Suppressor macrophage treated with lipopolysaccharide for 4 hours (primary cell): Measurements from ENCODE around the gene ATP6V1F.

Source experiments
- DNase-seq: peaks from one replicate; pipeline ENCODE4 v3.0.0-alpha.2; 2020

The ATP6V1F gene

DNA sequence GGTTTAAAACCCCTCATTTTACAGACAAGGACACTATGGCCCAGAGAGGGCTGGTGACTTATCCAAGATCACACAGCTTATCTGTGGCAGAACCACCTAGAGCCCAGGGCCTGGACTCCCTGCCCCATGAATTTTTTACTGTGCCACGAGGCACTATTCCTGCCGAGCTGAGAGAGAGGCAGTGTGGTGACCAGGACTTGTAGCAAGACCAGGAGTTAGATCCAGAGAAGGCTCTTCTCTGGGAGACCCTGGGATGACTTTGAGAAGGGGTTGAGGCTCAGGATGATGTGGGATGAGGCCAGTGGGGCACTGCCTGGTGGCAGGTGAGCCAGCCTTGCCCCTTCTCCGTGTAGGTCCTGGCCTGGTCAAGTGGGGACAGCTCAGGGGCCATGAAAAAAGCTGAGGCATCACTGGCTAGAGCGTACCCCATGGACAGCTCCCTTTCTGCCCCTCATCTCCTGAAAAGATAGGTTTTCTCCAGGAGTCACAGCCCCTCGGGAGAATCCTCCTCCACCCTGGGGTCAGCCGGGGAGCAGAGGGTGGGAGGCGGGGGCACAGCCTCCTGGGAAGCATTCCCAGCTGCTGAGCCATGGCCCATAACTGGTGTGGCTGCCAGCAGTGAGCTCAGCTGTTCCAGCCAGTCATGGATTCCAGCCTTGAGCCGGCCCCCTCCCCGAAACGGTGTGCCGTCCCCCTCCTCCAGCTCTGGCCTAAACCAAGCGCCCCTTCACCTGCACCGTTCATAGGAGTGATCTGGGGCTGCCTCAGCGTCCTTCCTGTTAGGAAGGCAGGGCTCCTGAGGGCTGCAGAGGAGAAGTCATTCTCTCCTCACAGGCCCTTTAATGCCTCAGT lies 26.6 kb upstream of the ATP6V1F start:
- DNase-seq = no peak

DNA sequence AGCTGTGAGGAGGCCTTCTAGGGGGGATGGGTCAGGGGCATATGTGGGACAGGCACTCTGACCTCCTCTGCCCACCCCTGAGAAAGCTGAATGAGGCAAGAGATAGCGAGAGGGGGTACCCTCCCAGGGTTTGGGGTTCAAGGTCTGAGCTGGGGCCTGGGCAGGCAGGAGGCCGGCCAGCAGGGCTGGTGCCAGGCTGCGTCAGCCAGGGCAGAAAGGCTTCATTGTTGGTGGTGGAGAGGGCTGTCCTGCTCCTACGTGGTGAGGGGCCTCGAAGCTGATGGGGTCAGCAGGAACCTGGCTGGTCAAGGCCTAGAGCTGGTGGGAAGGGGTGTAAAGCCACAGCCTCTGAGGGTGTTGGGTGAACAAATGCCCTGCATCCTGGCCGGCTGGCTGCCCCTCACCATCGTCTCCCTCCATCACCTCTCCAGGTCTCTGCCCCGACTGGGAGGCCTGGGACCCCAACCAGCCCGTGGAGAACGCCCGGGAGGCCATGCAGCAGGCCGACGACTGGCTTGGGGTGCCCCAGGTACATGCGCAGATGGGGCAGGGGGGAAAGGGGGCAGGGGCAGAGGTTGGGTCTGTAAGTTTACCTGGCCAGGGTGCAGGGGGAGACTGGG lies 25.8 kb upstream of the ATP6V1F start:
- no peak for DNase-seq

DNA sequence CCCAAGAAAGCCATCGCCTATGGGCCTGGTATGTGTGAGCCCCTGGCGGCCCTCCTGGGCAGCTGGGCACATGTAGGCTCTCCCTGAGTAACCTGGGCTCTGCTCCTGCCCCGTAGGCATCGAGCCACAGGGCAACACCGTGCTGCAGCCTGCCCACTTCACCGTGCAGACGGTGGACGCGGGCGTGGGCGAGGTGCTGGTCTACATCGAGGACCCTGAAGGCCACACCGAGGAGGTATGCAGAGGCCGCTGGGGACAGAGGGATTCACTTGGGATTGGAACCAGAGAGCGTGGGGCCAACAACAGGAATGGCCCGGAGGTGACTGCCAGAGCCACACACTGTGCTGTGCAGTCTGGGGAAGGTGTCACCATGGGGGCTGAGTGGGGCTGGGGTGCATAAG lies 25.1 kb upstream of the ATP6V1F start:
- no peak for DNase-seq

- no peak for DNase-seq
Measured at GRCh38 chr7:128838109-128838779, 24.4 kb upstream of the ATP6V1F start.

DNA sequence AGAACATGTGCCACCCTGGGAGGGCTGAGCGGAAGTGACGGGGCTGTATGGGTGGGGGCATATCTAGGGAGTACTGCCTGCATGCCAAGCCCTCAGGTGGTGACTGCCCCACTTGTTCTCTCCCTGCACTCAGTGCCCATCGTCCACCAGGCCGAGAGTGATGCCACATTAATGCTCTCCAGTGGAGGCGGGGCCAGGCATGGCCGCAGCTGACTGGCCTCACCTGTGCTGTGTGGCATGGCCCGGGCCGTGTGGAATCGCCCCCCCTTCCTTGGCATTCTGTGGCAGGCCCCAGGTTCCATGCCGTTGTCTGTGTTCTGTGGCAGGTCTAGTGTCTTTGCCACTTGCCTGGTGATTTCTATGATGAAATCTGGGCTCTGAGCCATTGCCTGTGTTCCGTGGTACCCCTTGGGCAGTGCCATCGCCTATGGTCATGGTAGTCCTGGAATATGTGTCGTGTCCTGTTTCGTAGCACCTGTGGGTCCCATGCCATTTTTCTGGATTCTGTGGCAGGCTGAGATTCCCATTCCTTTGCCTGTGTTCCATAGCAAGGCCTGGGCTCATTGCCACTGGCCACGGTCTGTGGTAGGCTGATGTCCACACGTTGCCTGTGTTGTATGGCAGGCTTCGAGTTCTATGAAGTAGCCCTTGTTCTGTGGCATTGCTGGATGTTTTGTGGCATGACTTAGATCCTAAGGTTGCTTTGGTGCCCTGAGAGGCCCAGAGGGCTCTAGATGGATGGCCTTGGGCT lies 23.5 kb upstream of the ATP6V1F start:
- no peak for DNase-seq

DNA sequence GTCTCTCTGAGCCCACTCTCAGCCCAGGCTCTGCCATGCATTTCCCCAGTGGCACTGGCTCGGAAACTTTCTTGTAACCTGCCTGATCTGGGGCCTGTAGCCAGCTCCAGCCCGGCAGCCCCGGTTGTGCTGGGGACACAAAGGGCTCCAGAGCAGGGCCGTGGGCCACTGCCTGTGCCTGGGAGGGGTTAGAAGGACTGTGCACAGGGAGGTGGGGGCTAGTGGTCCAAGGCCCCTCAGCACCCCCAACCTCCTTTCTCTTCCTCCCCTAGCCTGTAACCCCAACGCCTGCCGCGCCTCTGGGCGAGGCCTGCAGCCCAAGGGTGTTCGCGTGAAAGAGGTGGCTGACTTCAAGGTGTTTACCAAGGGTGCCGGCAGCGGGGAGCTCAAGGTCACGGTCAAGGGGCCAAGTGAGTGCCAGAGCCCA lies 22.9 kb upstream of the ATP6V1F start:
- DNase-seq = no peak

GRCh38 chr7:128840326-128841170 lies 22.1 kb upstream of the ATP6V1F start:
- no peak for DNase-seq

- no peak for DNase-seq
Measured at GRCh38 chr7:128841171-128841690, 21.4 kb upstream of the ATP6V1F start.

GRCh38 chr7:128841921-128842673 lies 20.6 kb upstream of the ATP6V1F start:
- peak; percentile 63 for DNase-seq

DNA sequence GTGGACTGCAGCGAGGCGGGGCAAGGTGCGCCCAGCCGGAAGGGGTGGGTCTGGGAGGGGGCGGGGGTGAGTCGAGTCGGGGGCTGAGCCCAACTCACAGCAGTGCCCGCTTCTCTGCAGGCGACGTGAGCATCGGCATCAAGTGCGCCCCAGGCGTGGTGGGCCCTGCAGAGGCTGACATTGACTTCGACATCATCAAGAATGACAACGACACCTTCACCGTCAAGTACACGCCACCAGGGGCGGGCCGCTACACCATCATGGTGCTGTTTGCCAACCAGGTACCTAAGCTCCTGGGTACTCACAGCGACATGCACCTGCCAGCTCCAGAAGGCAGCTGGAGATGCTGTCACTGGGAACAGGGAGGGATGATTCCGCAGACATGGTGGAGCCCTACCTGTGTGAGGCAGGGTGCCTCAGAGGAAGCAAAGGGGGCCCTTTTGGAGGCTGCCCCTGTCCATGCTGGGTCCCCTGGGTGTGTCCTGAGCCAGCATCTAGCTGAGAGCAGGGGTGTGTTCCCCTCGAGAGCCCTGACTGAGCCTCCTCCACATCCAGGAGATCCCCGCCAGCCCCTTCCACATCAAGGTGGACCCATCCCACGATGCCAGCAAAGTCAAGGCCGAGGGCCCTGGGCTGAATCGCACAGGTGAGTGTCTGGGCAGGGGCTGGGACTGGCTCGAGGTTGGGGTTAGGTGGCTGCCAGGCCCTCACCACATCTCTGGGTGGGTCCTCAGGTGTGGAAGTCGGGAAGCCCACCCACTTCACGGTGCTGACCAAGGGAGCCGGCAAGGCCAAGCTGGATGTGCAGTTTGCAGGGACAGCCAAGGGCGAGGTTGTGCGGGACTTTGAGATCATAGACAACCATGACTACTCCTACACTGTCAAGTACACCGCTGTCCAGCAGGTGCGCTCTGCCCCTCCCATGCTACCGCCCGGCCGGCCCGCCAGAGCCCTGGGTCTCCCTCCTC lies 19.7 kb upstream of the ATP6V1F start:
- no peak for DNase-seq

DNA sequence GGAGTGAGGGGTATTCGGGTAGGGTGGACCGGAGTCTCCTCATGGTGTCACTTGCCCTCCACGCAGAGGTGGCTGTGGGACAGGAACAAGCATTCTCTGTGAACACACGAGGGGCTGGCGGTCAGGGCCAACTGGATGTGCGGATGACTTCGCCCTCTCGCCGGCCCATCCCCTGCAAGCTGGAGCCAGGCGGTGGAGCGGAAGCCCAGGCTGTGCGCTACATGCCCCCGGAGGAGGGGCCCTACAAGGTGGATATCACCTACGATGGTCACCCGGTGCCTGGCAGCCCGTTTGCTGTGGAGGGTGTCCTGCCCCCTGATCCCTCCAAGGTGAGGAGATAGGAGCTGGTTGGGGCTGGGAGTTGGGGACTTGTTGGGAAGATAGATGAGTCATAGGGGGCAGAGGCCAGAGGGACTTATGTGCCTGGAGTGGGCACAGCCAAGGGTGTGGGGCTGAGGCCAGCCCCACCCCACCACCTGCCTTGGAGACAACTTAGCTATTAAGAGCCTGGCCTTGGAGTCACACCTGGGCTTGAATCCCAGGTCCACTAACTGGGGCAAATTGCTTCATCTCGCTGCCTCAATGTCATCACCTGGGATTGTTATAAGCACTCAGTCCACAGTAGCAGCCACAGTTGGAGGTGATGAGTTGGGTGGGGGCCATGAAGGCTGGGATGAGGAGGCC lies 18.6 kb upstream of the ATP6V1F start:
- DNase-seq = no peak

DNA sequence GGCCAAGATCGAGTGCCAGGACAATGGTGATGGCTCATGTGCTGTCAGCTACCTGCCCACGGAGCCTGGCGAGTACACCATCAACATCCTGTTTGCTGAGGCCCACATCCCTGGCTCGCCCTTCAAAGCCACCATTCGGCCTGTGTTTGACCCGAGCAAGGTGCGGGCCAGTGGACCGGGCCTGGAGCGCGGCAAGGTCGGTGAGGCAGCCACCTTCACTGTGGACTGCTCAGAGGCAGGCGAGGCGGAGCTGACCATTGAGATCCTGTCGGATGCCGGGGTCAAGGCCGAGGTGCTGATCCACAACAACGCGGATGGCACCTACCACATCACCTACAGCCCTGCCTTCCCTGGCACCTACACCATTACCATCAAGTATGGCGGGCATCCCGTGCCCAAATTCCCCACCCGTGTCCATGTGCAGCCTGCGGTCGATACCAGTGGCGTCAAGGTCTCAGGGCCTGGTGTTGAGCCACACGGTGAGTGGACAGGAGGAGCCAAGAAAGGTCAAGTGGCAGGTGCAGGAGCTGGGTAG lies 17.8 kb upstream of the ATP6V1F start:
- no peak for DNase-seq

GRCh38 chr7:128845475-128845874 lies 17.2 kb upstream of the ATP6V1F start:
- DNase-seq = no peak

- no peak for DNase-seq
Measured at GRCh38 chr7:128845987-128846386, 16.7 kb upstream of the ATP6V1F start.

GRCh38 chr7:128846781-128847444 lies 15.7 kb upstream of the ATP6V1F start:
- DNase-seq = no peak

DNA sequence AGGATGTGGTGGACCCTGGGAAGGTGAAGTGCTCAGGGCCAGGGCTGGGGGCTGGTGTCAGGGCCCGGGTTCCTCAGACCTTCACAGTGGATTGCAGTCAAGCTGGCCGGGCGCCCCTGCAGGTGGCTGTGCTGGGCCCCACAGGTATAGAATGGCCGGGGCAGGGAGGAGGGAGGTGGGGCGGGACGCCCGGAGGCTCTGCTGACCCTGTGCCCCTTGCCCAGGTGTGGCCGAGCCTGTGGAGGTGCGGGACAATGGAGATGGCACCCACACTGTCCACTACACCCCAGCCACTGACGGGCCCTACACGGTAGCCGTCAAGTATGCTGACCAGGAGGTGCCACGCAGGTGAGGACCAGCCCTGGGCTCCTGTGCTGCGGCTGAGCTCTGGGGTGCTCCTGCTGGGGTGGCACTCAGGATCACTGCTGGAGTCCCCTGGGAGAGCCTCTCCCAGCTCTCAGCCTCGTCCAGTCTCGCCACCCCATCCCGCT lies 14.9 kb upstream of the ATP6V1F start:
- DNase-seq = no peak

DNA sequence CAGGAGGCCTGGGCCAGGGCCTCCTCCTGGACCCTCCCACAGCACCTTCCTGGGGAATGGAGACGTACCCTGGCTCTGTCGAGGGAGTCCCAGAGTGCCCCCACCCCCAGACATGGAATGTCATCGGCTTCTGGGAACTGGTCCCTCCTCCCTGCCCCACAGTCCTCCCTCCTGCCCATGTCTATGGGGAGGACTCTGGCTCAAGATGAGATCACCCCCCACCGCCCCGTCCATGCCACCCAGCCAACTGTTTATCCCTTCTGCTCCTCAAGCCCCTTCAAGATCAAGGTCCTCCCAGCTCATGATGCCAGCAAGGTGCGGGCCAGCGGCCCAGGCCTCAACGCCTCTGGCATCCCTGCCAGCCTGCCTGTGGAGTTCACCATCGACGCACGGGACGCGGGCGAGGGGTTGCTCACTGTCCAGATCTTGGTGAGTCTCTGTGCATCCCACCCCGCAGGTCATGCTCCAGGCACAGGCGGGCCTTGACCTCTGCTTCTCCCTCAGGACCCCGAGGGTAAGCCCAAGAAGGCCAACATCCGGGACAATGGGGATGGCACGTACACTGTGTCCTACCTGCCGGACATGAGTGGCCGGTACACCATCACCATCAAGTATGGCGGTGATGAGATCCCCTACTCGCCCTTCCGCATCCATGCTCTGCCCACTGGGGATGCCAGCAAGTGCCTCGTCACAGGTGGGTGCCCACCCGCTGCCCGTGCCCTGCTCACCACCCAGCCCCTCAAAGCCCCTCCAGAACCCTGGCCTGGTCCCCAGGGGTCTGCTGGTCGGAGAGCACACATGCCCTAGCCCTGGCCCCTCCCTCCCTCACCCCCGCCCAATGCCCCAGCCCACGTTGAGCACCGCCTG lies 14.1 kb upstream of the ATP6V1F start:
- no peak for DNase-seq
